ENCODE measurements around the gene YPEL2.

DNA sequence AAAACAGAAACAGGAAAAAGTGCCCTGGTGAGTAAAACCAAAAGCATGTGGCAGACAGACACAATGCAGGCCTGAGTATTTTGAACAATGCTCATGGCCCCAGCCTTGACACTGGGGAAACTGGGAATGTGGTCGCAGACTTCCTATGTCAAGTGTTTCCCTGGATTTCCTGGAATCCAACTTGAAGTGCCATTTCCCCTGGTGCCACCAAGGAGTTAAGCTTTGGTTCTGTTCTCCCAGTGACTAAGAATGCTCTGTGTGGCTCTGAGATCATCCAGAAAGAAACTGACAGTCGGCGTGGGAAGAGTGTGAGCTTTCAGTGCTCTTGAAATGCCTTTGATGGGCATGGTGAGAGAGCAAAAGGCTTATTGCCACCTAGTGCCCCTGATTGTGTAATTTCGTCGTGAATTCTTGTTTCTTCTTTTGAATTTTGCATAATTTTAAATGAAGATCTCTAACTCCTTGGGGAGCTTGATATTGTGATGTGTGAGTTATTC lies 96.0 kb downstream of the YPEL2 start:
- no peak for TF ChIP-seq CTCF (IDR thresholded peaks at IDR 0.05)
- TF ChIP-seq EZH2 (IDR thresholded peaks at IDR 0.05; ENCODE audit: borderline replicate concordance, insufficient read depth, low read depth, low read length, poor library complexity, severe bottlenecking): no peak

All from B cell (primary cell).